HepG2 (cell line): ENCODE measurements around the gene HDGFL2. TPM values are rescaled to one million over a fixed set of nuclear protein-coding genes. Genes with fewer than 3 reads are reported as not detected.

Experiments used
- BRCA1 ChIP-seq: sonication (generic); formaldehyde crosslinking; IDR thresholded peaks from 2 replicates; pipeline ENCODE4 v1.4.0; 2020; ENCODE audit warnings: missing genetic modification reagents
- CEBPZ ChIP-seq: IDR thresholded peaks from 2 replicates; pipeline ENCODE4 v1.6.1; 2012; ENCODE audit warnings: low read length, improper control_type of control experiment
- FOXO4 ChIP-seq: sonication (generic); formaldehyde crosslinking; conservative IDR thresholded peaks from 2 replicates; pipeline ENCODE4 v1.8.1; 2023; ENCODE audit warnings: missing genetic modification reagents
- HMG20A ChIP-seq: IDR thresholded peaks from 2 replicates; pipeline ENCODE4 v1.6.1; 2016; ENCODE audit warnings: borderline replicate concordance
- HMGXB3 ChIP-seq: sonication (generic); formaldehyde crosslinking; IDR thresholded peaks from 2 replicates; pipeline ENCODE4 v1.4.0; 2020; ENCODE audit warnings: missing genetic modification reagents, borderline replicate concordance
- KDM4B ChIP-seq: sonication (generic); formaldehyde crosslinking; IDR thresholded peaks from 2 replicates; pipeline ENCODE4 v1.4.0; 2020; ENCODE audit warnings: missing genetic modification reagents
- MIER3 ChIP-seq: IDR thresholded peaks from 2 replicates; pipeline ENCODE4 v1.6.1; 2016; ENCODE audit warnings: missing compliant biosample characterization, borderline replicate concordance
- MLX ChIP-seq: IDR thresholded peaks from 2 replicates; pipeline ENCODE4 v1.6.1; 2016
- PAF1 ChIP-seq: IDR thresholded peaks from 2 replicates; pipeline ENCODE4 v1.6.1; 2016; ENCODE audit warnings: missing genetic modification reagents, missing compliant biosample characterization
- RXRB ChIP-seq: IDR thresholded peaks from 2 replicates; pipeline ENCODE4 v1.6.1; 2016; ENCODE audit warnings: borderline replicate concordance, missing genetic modification reagents, missing compliant biosample characterization
- SAFB2 ChIP-seq: sonication (generic); formaldehyde crosslinking; IDR thresholded peaks from 2 replicates; pipeline ENCODE4 v1.5.1; 2020; ENCODE audit warnings: missing genetic modification reagents, low read depth, mild to moderate bottlenecking, borderline replicate concordance
- ZMYM2 ChIP-seq: sonication (generic); formaldehyde crosslinking; IDR thresholded peaks from 2 replicates; pipeline ENCODE4 v1.8.0; 2022; ENCODE audit warnings: mild to moderate bottlenecking, missing genetic modification reagents
- ZNF12 ChIP-seq: sonication (generic); formaldehyde crosslinking; IDR thresholded peaks from 2 replicates; pipeline ENCODE4 v1.5.0; 2020; ENCODE audit warnings: missing genetic modification reagents
- ZNF260 ChIP-seq: sonication (generic); formaldehyde crosslinking; IDR thresholded peaks from 2 replicates; pipeline ENCODE4 v1.4.0; 2020; ENCODE audit warnings: missing genetic modification reagents, low read depth, mild to moderate bottlenecking, borderline replicate concordance
- ZNF383 ChIP-seq: sonication (generic); formaldehyde crosslinking; IDR thresholded peaks from 2 replicates; pipeline ENCODE4 v1.4.0; 2020; ENCODE audit warnings: missing genetic modification reagents, mild to moderate bottlenecking, borderline replicate concordance
- ZNF550 ChIP-seq: sonication (generic); formaldehyde crosslinking; IDR thresholded peaks from 2 replicates; pipeline ENCODE4 v1.4.0; 2020; ENCODE audit warnings: mild to moderate bottlenecking, missing genetic modification reagents, borderline replicate concordance
- ZNF556 ChIP-seq: sonication (generic); formaldehyde crosslinking; IDR thresholded peaks from 2 replicates; pipeline ENCODE4 v1.4.0; 2020; ENCODE audit warnings: mild to moderate bottlenecking, missing genetic modification reagents, borderline replicate concordance
- ZNF775 ChIP-seq: sonication (generic); formaldehyde crosslinking; IDR thresholded peaks from 2 replicates; pipeline ENCODE4 v1.4.0; 2020; ENCODE audit warnings: missing genetic modification reagents, mild to moderate bottlenecking, moderate library complexity, borderline replicate concordance
- ZNF784 ChIP-seq: sonication (generic); formaldehyde crosslinking; IDR thresholded peaks from 2 replicates; pipeline ENCODE4 v1.5.1; 2020; ENCODE audit warnings: missing genetic modification reagents, mild to moderate bottlenecking, borderline replicate concordance
- polyA plus RNA-seq, 8 experiments: library from polyadenylated mRNA; depleted of rRNA in 3 of 8; stranded (reverse) in 7 of 8; unstranded in 1 of 8; fragments of >200 nt; fragmentation: Illumina TruSeq in 4 of 8; extraction: Trizol in 4 of 8; gene quantifications; 2 replicates each; pipeline versions ENCODE4 v1.2.1 to v1.2.3, GENCODE V29; 2011 to 2016; ENCODE audit warnings: low read depth in 4 of 8, missing spikeins in 1 of 8, mixed read lengths in 1 of 8; ENCODE audit not compliant: insufficient read depth in 1 of 8
- total RNA-seq, 5 experiments: library from RNA; depleted of rRNA; stranded (reverse); fragments of >200 nt; fragmentation: Illumina TruSeq; extraction: Trizol; gene quantifications; 2 replicates each; pipeline ENCODE4 v1.2.3, GENCODE V29; 2016; ENCODE audit warnings: low read depth in 1 of 5

Gene HDGFL2
- total and polyA plus RNA-seq, 2 of the 13 experiments (the other 11 are each of a cell fraction or from before 2014, with no cell fraction given): 20.0 to 51.1 TPM

GRCh38 chr19:4531562-4532165, 59.6 kb downstream of the HDGFL2 start (continued):
- TF ChIP-seq CEBPZ: no peak
- no peak for TF ChIP-seq ZNF784
- no peak for TF ChIP-seq FOXO4
- no peak for TF ChIP-seq ZNF775 (CRISPR knock-in tag)
- peak; percentile 71; the same call in 1 of the 2 replicates for TF ChIP-seq KDM4B
- TF ChIP-seq MIER3 (CRISPR knock-in tag): peak; percentile 77; the same call in 1 of the 2 replicates
- no peak for TF ChIP-seq ZNF556
- TF ChIP-seq ZNF383 (CRISPR knock-in tag): no peak
- TF ChIP-seq PAF1: no peak
- TF ChIP-seq MLX (CRISPR knock-in tag): peak; percentile 92
- TF ChIP-seq SAFB2 (CRISPR knock-in tag): no peak
- peak; percentile 54 for TF ChIP-seq HMG20A (CRISPR knock-in tag)
- TF ChIP-seq ZNF550 (CRISPR knock-in tag): no peak
- peak; percentile 36; the same call in 1 of the 2 replicates for TF ChIP-seq BRCA1
- TF ChIP-seq HMGXB3 (CRISPR knock-in tag): 0 out of 2 replicates have a peak, but pooled peaks have one; percentile 51
- peak; percentile 82 for TF ChIP-seq RXRB (CRISPR knock-in tag)
- TF ChIP-seq ZNF260 (CRISPR knock-in tag): no peak
- TF ChIP-seq ZMYM2 (CRISPR knock-in tag): no peak
- TF ChIP-seq ZNF12 (CRISPR knock-in tag): no peak
